Measurements from ENCODE around the gene CDH2.

GRCh38 chr18:27970321-27970720, 206.6 kb downstream of the CDH2 start:
- TF ChIP-seq POLR2A (IDR thresholded peaks at IDR 0.05) (no peak), CTCF (IDR thresholded peaks at IDR 0.05) (no peak)

Measured in lower leg skin (tissue), 3 donors.